LNCAP (cell line): ENCODE results near the gene PTPN21.

Source experiments
- CTCF ChIP-seq: fragments of 450-650 bp; IDR thresholded peaks from 2 replicates; pipeline ENCODE4 v1.5.1; 2017; ENCODE audit warnings: mild to moderate bottlenecking

PTPN21 gene

DNA sequence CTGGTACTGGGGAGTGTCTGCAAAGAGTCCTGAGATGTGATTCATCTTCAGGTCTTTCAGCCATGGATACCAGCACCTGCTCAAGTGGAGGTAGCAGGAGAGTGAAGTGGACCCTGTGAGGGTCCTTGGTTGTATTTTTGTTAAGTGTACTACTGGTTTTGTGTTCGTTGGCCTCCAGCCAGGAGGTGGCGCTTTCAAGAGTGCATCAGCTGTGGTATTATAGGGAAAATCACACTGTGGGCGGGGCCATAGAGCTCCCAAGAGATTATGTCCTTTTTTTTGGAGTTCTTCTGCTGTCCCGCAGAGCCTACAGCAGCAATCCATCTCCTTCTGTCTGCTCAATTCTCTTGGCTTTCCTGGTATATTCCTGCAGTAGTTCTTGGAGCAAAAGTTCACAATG lies 102.6 kb downstream of the PTPN21 start:
- TF ChIP-seq CTCF = no peak

DNA sequence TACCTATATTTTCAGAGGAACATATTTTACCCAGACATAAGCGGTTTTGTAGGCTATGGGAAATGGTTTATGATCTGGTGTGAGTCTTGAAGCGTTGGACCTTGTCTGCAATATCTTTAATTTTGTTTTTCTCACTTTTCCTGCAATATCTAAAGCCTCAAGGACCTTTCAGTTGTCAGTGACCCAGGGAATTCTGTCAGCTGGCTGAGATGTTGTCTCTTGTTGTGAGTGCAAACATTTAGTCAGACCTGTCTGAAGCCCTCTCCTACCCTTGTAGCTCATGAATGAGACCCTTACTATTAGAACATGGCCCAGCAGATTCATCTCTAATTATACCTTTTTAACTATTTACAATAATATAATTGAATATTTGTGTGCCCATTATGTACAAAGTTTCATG lies 115.7 kb downstream of the PTPN21 start:
- no peak for TF ChIP-seq CTCF

DNA sequence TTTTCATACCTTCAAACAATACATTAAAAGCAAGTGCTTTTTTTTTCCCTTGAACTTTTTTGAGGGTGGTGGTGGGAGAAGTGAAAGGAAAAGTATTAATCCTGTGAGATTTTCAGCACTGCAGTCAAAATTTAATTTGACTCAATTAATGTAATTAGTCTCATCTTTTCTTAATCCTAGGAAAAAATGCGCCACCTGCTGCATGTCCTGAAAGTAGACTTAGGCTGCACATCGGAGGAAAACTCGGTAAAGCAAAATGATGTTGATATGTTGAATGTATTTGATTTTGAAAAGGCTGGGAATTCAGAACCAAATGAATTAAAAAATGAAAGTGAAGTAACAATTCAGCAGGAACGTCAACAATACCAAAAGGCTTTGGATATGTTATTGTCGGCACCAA lies 117.1 kb downstream of the PTPN21 start:
- peak; percentile 50 for TF ChIP-seq CTCF

DNA sequence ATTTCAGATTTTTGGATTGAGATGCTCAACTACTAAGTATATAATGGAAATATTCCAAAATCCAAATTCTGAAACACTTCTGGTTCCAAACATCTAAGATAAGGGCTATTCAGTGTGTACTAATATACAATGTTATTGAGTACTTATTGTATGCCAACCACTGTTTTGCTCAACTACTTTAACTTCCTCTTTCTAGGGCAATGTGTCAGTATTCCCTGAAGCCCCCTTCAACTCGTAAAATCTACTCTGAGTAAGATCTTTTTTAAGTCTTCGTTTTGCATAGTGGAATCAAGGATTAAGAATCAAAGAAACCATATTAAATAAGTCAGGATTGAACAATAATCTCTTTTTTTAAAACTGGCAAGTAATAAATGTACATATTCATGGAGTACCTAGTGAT lies 123.8 kb downstream of the PTPN21 start:
- TF ChIP-seq CTCF = no peak

DNA sequence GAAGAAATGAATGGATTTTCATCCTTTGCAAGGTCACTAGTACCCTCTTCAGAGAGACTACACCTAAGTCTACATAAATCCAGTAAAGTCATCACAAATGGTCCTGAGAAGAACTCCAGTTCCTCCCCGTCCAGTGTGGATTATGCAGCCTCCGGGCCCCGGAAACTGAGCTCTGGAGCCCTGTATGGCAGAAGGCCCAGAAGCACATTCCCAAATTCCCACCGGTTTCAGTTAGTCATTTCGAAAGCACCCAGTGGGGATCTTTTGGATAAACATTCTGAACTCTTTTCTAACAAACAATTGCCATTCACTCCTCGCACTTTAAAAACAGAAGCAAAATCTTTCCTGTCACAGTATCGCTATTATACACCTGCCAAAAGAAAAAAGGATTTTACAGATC lies 128.5 kb downstream of the PTPN21 start:
- no peak for TF ChIP-seq CTCF

DNA sequence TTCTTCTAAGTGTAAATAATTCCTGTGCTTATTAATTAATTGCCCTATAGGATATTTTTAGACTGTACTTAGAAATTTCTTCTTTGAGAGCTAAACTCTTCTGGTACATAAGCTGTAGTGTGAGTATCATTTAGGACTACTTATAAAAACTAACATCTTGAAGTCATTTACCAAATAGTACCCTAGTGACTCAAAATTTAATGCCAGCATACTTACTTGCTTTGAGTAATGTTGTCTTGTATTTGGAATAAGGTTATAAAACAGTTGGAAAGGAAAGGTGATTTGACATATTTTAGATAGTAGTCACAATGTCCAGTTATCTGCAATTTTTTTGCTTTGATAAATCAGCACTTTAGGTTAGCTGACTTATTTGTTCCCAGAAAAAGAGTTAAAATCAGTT lies 130.2 kb downstream of the PTPN21 start:
- TF ChIP-seq CTCF = no peak

- TF ChIP-seq CTCF = no peak
These were observed 131.7 kb downstream of the PTPN21 start for GRCh38 chr14:88422919-88423650.

GRCh38 chr14:88422047-88422446 lies 132.8 kb downstream of the PTPN21 start:
- no peak for TF ChIP-seq CTCF
